Measurements from ENCODE around the gene SNAP29.
"Not testable (repeated sequence)": the region's sequence is repeated elsewhere in the genome, so short reads cannot be mapped to it uniquely, and the experiment has no call there.

Gene SNAP29

GRCh38 chr22:20834206-20834605, 24.6 kb upstream of the SNAP29 start:
- in situ Hi-C loops (cut with HindIII; ENCODE audit: low sequenced_read_pairs) = no loop called here

- in situ Hi-C loops (cut with HindIII; ENCODE audit: low sequenced_read_pairs) = no loop called here
These were observed 24.1 kb upstream of the SNAP29 start for GRCh38 chr22:20834725-20835124.

- in situ Hi-C loops (cut with HindIII; ENCODE audit: low sequenced_read_pairs) = no loop called here
These were observed 21.6 kb upstream of the SNAP29 start for GRCh38 chr22:20836987-20837823.

- in situ Hi-C loops (cut with HindIII; ENCODE audit: low sequenced_read_pairs) = not testable (repeated sequence)
These were observed 19.5 kb upstream of the SNAP29 start for GRCh38 chr22:20839354-20839753.

GRCh38 chr22:20839837-20840645, 18.8 kb upstream of the SNAP29 start:
- in situ Hi-C loops (cut with HindIII; ENCODE audit: low sequenced_read_pairs) = no loop called here

GRCh38 chr22:20840646-20841371, 18.0 kb upstream of the SNAP29 start:
- in situ Hi-C loops (cut with HindIII; ENCODE audit: low sequenced_read_pairs) = no loop called here

- in situ Hi-C loops (cut with HindIII; ENCODE audit: low sequenced_read_pairs) = no loop called here
These were observed 15.3 kb upstream of the SNAP29 start for GRCh38 chr22:20843501-20843900.

GRCh38 chr22:20844055-20845037, 14.5 kb upstream of the SNAP29 start:
- in situ Hi-C loops (cut with HindIII; ENCODE audit: low sequenced_read_pairs) = no loop called here

- in situ Hi-C loops (cut with HindIII; ENCODE audit: low sequenced_read_pairs) = no loop called here
These were observed 11.4 kb upstream of the SNAP29 start for GRCh38 chr22:20847318-20847822.

GRCh38 chr22:20852076-20852475, 6.7 kb upstream of the SNAP29 start:
- in situ Hi-C loops (cut with HindIII; ENCODE audit: low sequenced_read_pairs) = no loop called here

GRCh38 chr22:20852503-20852902, 6.3 kb upstream of the SNAP29 start:
- in situ Hi-C loops (cut with HindIII; ENCODE audit: low sequenced_read_pairs) = no loop called here

- in situ Hi-C loops (cut with HindIII; ENCODE audit: low sequenced_read_pairs) = no loop called here
These were observed 5.6 kb upstream of the SNAP29 start for GRCh38 chr22:20853236-20853660.

- in situ Hi-C loops (cut with HindIII; ENCODE audit: low sequenced_read_pairs) = no loop called here
These were observed 1.6 kb upstream of the SNAP29 start for GRCh38 chr22:20857247-20857643.

- in situ Hi-C loops (cut with HindIII; ENCODE audit: low sequenced_read_pairs) = no loop called here
These were observed 781 bp upstream of the SNAP29 start for GRCh38 chr22:20857838-20858614.

GRCh38 chr22:20859615-20860014, 808 bp downstream of the SNAP29 start:
- in situ Hi-C loops (cut with HindIII; ENCODE audit: low sequenced_read_pairs) = no loop called here

GRCh38 chr22:20862540-20862939, 3.7 kb downstream of the SNAP29 start:
- in situ Hi-C loops (cut with HindIII; ENCODE audit: low sequenced_read_pairs) = no loop called here

- in situ Hi-C loops (cut with HindIII; ENCODE audit: low sequenced_read_pairs) = no loop called here
These were observed 4.6 kb downstream of the SNAP29 start for GRCh38 chr22:20863366-20863765.

- in situ Hi-C loops (cut with HindIII; ENCODE audit: low sequenced_read_pairs) = no loop called here
These were observed 5.5 kb downstream of the SNAP29 start for GRCh38 chr22:20864186-20864908.
